ENCODE data around the gene ARID5B.

The ARID5B gene

DNA sequence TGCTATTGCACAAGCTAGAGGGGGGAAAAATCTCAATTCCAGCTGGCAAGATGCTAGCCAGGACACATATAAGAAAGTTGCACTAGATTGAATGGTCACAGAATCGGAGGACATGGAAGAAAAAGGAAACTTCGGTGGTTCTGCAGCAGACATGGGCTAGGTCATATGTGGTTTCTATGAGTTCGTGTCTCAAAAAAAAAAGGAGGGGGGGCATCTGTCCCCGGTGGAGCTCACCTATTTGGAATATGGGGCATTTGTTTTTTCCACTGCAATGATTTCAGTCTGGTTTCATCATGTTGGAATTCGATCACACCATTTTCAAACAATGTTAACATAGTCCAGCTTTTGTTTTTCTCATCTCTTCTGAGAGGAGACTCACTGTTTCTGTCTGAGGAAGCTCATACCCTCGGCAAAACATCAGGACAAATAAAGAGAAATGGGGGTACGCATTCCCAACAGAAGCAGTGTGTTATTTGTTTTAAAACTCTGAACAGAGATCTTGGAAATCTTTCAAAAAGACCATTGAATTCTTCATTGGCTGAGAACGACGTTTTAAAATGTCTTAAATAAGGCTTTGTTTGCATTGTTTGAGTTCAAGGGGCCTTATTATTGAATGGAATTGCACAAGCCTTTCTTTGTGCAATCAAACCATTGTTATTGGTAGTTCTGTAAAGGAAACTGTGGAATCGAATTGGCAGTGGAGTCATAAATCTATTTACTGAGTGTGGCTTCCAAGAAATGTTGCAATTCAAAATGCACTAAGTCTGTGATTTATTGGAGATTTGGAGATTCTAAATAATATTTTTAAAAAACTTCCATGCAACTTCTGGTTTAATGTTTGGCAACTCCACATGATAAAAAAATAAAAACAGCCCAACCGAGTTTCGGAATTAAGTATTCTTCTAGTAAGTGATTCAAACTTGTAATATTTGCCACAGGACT, 194.0 kb downstream of the ARID5B start:
- no peak for DNase-seq (ENCODE audit: low read depth in 3 of 3)

DNA sequence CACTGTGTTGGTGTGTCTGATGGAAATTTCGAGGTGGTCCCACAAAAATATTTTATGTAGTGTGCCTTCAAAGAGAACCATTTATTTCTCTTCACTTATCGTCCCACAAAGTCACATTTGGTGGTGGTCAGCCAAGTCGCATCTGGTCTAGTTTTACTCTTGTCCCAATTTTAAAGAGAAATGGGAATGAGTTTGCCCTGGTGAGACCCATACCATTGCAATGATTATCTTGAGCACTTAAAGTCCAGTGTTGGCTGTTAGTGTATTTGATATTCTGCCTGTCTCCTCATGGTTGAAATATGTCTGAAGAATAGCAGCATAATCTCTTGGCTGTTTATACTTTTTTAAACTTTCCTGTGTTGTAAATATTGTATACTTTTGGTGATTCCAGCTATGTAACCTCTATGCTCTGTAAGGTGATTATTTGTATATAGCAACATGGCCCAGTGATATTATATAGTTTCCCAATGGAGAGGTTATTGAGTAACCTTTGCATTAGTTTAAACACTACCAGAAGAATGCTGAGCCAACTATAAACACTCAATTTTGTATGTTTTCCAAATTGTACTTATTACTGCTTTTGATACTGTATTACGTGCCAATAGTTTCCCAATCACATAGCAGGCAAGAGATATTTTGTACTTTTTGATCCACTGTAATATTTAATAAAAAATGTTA, 194.9 kb downstream of the ARID5B start:
- no peak for DNase-seq (ENCODE audit: low read depth in 3 of 3)

DNA sequence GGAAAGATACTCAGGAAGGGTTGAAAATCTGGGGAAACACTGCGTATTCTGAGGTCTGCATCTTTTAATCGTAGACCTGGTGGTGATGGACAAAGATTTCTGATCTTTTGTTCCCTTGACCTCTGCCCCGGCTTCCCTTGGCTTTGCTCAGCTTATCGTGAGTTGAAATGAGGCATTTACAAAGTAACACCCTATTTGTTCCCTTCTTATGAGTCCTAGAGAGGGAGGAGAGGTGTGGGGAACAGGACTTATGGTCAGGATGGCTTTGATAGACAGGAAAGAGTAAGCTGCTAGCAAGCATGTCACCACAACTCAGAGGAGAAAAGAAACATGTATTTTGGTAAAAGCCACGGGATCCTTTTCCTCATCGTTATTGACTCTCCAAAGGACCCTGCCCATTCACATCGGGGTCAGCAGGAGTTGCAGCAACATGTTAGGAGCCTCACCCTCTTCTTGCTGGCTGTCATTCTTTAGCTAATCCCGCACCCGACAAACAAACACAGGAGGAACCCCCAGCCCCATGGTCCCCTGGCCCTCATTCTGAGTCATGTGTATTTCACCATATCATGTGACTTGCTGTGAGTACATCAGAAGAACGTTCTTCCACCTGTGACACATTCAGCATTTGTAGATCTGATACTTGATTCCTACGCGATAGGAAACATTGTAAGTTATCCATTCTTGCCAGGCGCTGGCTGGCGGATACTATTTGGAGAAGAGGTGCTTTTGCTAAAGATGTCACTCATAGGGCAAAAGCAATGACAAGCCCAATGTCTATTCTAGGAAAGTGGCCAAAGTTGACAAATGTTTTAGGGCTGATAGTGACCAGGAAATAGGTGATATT, 197.0 kb downstream of the ARID5B start:
- no peak for DNase-seq (ENCODE audit: low read depth in 3 of 3)

DNA sequence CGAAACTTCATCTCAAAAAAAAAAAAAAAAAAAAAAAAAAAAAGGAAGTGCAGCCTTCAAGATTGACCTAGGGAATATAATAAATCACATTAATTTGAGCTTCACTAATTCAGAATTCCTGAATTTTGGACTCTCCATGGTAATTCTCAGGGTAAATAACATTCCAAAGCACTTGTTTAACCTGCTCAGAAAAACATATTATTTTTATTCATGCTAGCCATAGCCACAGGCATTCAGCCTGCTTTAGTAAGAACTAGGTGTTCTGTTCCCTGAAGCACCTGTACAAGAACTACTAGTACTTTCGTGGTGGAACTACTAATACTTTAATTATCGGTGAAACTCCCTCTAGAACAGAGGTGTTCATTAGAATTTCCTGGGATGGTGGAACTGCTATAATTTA, 197.8 kb downstream of the ARID5B start:
- DNase-seq (ENCODE audit: low read depth in 3 of 3) = no peak

DNA sequence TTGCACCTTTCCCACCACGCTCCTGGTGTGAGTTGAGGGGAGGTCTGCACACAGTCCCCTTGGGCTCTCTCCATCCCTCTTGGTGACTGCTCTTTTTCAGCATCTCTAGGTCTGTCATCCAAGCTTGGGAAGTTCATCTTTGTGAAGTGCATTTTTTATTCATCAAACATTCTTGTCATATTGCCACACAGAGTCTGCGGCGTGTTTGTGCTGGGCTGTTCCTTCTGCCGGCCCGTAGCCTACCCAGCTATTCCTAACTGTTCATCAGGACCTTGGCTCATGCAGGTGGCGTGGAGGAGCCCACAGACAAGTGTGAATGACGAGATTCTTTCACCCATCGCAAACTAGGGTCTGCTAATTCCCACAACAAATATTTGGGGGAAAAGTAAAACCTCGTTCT, 202.4 kb downstream of the ARID5B start:
- no peak for DNase-seq (ENCODE audit: low read depth in 3 of 3)

DNA sequence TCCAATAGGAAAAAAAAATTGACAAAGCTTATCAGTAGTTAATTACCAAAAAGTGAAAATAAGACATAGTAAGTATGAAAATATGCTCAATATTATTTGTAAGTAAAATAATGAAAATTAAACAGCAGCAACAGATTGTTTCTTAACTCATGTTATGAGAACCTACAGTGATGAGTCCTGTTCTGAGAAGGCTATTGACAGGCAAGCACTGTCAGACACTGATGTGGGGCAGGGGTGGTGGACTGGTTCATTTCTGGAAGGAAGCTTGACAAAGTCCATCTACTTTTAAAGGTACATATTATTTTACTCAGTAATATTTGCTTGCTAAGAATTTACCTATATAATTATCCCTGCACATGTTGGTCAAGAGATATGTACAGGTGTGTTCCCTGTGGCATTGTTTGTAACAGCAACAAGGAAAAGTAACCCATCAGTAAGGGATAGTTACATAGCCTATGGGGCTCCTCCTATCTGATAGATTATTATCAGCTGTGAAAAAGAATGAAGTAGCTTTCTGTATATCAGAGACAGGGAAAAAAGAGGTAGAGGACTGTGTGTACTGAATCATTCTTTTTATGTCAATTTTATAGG, 205.5 kb downstream of the ARID5B start:
- no peak for DNase-seq (ENCODE audit: low read depth in 3 of 3)

DNA sequence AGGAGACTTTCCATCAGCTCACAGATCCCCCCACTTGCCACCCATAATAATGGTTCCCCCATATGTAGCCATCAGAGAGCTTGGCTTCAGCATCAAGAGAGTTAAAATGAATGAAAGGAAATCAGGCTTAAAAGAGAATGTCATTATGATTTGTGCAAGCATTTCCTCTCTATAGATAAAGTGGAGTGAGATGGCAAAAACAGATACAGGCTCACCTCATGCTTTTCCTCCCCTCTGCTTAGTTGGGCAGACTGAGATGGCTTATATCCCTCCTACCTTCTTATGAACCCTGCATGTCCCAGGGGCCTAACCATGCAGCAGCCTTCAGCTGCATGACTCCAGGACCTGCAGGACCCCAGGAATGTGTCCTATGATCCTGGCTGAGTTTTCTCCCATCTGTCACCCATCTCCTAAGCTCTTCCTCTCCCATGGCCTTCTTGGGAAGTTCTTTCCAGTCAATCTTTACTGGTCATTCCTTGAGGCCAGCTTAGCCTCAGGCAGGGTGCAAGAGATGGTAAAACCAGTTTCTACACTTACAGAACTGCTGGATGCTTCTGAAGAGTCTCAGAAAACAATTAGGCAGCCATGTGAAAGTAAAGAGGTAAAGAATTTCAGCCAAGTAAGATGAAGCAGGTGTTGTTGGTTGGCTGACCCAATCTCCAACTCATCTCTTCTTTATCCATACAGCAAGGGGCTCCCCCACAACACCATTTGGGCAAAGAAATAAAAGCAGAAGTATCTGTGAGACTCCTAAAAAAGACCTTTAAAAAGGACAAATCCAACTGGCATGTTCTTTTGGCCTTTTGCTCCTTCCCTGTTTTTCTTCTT, 207.5 kb downstream of the ARID5B start:
- DNase-seq (ENCODE audit: low read depth in 3 of 3) = no peak

DNA sequence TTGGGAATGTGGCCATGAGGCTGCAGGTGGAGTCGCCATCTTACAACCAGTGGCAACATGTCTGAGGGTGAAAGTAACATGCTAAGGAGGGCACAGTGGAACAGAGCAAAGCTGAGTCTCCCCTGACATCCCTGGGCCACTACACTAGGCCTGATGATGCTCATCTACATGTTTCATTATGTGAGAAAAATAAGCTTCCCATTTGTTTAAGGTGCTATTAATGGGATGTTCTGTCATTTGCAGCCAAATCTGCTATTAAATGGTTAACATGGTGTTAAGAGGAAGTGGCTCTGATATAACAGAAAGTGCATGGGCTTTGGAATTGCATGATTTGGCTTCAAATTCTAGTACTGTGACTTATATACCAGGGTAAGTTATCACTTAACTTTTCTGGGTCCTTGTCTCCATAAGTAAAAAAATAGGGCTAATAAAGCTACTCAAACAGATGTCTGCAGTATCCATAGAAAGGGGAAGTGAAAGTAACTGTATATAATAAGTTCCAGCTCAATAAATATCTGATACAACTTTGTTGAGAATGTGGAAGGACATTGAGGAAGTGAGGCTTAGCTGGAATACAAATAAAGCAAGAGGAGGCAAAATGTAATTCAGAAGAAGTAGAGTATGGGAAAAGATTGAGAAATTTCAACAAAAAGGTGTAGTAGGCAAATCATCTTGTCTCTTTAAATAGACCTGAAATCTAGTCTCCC, 208.2 kb downstream of the ARID5B start:
- DNase-seq (ENCODE audit: low read depth in 3 of 3) = no peak

DNA sequence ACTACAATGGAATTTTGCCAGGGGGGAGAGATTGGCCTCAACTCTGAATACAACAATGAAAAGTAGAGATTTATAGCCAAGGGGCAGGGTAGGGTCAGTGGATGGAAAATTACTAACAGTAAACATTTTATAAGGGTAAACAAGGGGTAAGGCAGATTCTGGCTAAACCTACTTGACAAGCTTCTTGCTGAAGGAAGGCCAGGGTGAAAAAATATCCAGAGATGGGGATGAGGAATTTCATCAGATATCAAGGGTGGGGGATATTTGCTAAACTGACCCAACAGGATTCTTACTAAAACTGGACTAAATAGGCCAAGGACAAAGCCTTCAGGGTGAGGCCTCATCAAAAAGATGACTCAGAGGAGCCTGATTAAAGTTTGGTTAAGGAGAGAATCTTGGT, 210.8 kb downstream of the ARID5B start:
- no peak for DNase-seq (ENCODE audit: low read depth in 3 of 3)

DNA sequence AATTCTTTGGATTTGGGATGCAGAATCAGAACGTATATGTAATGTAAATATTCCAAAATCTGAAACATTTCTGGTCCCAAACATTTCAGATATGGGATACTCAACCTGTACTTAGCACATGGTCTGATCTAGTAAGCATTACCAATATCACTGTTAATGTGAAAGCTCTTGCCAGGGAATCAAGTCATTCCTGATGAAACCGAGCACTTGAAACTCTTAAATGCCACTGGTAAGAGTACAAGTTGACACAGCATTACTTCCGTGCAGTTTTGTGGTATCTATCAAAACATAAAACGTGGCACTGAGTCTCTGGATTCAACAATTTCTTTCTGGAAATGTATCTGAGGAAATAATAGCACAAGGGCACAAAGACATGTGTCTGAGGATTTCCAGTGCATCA, 211.5 kb downstream of the ARID5B start:
- DNase-seq (ENCODE audit: low read depth in 3 of 3) = no peak

DNA sequence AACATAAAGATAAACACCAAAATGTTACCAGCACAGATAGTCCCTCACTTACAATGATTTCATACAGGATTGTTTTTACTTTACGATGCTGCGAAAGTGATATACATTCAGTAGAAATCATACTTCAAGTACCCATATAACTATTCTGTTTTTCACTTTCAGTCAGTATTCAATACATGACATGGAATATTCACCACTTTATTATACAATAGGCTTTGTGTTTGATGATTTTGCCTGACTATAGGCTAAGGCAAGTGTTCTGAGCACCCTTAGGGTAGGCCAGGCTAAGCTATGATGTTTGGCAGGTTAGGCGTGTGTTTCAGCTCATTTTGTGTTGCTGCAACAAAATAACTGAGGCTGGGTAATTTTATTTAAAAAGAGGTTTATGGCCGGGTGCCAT, 212.2 kb downstream of the ARID5B start:
- DNase-seq (ENCODE audit: low read depth in 3 of 3) = no peak

DNA sequence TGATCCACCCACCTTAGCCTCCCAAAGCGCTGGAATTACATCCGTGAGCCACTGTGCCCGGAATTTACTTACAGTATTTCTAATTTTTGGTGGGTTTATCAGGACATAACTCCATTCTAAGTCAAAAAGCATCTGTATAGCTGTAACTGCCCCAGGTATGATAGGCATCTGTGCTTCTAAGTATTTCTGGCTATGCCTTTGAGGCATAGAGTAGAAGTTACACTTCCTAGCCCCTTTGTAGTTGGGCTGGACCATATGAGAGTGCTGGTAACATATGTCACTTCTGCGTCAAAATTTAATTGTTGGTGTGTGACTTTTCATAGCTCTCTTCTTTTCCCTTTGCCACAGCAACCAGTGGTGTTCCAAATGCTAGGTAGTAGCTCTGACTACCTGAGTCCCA, 213.8 kb downstream of the ARID5B start:
- DNase-seq (ENCODE audit: low read depth in 3 of 3) = no peak

DNA sequence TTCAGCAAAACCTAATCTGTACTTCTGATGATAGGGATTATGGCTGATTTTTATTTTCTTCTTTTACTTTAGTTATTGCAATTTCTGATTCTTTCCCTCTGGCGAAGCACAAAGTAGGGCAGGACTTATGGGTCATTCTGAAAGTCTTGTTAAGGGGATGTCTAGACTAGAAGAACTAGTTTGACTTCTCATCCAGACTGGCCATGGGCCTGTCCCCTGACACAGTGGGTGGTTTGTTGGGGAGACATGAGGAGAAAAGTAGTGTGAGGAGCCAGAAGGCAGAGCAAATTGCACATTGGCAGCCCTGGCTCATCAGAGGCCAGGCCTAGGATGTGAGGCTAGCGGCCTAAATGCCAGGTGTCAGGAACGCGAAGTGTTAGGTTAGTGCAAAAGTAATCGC, 214.3 kb downstream of the ARID5B start:
- DNase-seq (ENCODE audit: low read depth in 3 of 3) = no peak

DNA sequence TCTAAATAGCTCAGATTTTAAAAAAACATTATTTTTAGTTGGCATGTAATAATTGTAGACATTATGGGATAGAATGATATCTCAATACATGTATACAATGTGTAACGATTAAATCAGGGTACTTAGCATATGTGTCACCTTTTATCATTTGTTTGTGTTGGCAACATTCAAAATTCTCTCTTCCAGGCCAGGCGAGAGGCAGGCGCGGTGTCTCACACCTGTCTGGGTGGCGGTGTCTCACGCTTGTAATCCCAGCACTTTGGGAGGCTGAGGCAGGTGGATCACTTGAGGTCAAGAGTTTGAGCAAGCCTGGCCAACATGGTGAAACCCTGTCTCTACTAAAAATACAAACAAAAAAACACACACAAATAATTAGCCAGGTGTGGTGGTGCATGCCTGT, 215.4 kb downstream of the ARID5B start:
- DNase-seq (ENCODE audit: low read depth in 3 of 3) = no peak

DNA sequence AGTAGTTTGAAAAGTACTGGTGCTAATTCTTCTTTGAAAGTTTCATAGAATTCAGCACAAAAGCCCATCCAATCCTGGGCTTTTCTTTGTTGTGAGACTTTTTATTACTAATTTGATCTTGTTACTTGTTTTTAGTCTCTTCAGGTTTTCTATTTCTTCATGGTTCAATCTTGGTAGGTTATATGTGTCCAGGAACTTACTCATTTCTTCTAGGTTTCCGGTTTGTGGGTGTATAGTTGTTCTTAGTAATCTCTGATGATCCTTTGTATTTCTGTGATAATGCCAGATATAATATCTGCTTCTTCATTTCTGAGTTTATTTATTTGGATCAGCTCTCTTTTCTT, 219.7 kb downstream of the ARID5B start:
- DNase-seq (ENCODE audit: low read depth in 3 of 3) = no peak

DNA sequence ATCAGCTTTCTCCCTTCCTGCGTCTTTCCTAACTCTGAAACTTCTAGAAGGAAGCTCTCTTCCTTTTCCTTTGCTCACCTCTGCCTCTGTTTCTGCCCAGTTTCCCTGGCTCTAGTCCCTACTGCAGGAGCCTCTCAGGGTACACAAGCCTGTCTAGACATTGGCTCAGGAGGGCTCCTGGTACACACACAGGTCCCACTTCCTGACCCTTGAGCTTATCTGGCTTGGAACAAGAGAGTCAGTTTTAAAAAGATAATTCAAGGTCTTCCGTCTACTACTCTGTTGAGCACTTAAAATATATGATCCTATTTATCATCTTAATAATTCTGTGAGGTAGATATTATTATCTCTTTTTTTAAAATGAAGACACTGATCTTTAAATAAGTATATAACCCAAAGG, 226.5 kb downstream of the ARID5B start:
- DNase-seq (ENCODE audit: low read depth in 3 of 3) = no peak

DNA sequence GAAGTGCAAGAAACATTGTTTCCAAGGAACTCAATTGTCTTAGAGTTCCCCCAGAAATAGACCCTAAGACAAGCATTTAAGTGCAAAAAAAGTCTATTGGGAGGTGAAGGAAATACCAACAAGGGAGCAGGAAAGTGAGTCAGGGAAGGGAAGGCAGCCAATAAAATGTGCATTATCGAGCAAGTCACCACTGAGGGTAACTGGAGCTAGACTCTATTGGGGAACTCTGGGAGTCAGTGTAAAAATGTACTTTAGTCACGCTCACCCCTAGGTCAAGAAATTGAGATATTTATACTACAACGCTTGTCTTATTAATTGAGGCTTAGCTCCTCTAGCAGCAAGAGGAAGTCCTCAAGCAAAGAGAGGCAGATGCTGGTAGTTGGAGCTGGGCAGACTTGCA, 229.4 kb downstream of the ARID5B start:
- no peak for DNase-seq (ENCODE audit: low read depth in 3 of 3)

DNA sequence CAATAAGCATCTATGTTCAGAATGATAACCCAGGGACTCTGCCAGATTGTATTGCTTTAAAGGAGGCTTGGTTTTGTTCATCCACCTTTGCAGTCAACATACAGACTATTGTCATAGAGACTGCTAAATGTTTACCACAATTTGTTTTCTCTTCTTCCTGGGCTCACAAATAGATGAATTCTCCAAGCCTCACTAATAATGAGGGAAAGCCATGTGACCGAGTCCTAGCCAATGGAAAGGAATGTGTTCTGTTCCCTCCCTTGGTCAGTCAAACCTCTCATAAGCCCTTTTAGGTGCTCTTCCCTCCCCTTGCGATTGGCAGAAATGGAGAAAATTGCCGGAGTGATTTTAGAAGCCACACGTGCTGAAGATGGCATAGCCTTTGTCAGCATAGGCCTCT, 230.2 kb downstream of the ARID5B start:
- no peak for DNase-seq (ENCODE audit: low read depth in 3 of 3)

DNA sequence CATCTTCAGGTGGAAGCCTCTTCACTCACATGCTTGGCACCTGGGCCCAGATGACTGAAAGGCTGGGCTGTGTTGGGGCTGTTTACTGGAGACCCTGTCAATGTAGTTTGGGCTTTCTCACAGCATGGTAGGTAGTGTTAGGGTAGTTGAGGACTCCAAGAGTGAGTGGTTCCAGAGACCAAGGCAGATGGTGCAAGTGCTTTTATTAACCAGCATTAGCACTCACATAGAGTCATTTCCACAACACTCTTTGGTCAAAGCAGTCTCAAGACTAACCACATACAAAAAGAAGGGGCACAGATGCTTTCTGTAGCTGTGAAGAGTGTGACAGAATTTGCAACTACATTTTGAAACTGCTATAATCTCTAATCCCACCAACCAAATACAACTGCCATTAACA, 232.1 kb downstream of the ARID5B start:
- DNase-seq (ENCODE audit: low read depth in 3 of 3) = no peak

DNA sequence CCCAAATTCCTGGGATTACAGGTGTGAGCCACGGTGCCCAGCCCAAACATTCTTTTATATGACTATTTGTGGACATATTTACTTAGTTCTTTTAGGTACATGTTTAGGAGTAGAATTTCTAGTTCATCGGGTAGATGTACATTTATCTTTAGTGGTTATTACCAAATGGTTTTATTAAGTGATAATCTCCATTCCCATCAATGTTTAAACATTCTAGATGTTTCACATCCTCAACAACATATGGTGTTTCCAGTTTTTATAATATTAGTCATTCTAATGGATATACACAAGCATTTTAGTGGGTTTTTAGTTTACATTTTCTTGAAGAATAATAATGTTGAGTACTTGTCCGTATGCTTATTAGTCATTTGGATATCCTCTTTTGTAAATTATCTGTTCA, 235.4 kb downstream of the ARID5B start:
- no peak for DNase-seq (ENCODE audit: low read depth in 3 of 3)

Data from stimulated activated CD4-positive, alpha-beta T cell treated with anti-CD3 and anti-CD28 coated beads, TNF-alpha, amount 100 ng/mL, for 48 hours (primary cell).